ENCODE measurements around the gene TMEM114. TPM values are rescaled to one million over a fixed set of nuclear protein-coding genes. Genes with fewer than 3 reads are reported as not detected.
"Not testable (repeated sequence)": the region's sequence is repeated elsewhere in the genome, so short reads cannot be mapped to it uniquely, and the experiment has no call there.

The TMEM114 gene
- total RNA-seq, 2 donors from 2014 or later = not detected

GRCh38 chr16:8579559-8579958 lies 10.8 kb downstream of the TMEM114 start:
- ATAC-seq (no peak), DNase-seq (no peak)
- intact Hi-C loops (cut with DNase I, micrococcal nuclease) = loop anchor here (10.0 kb wide), 2 partner anchors 215 to 305 kb away; partner anchors contain the start of genes LITAFD (in 1 of the 2), PMM2 (in 1 of the 2) and TMEM186 (in 1 of the 2)

DNA sequence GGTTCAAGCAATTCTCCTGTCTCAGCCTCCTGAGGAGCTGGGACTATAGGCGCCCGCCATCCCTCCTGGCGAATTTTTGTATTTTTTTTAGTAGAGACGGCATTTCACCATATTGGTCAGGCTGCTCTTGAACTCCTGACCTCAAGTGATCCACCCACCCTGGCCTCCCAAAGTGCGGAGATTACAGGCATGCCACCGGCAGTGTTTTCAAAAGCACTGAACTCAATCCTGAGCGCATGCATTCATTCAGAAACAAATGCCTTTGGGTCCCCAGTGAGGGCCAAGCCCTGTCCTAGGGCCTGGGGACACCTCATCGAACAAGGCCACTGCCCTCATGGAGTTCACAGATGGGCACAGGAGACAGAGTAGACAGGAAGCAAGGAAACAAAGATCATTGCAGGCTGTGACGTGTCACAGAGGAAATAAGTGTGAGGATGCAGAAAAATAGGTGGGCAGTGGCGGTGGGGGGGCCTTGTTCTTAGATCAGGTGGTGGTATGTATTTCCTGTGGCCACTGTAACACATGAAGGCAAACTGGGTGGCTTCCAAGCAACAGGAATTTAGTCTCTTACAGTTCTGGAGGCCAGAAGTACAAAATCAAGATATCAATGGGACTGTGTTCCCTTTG lies 12.5 kb downstream of the TMEM114 start:
- ATAC-seq (no peak), DNase-seq (no peak)
- intact Hi-C loops (cut with DNase I, micrococcal nuclease) = loop anchor here (10.0 kb wide), 2 partner anchors 217 to 307 kb away; partner anchors contain the start of genes LITAFD (in 1 of the 2), PMM2 (in 1 of the 2) and TMEM186 (in 1 of the 2)

- intact Hi-C loops (cut with DNase I, micrococcal nuclease) = loop anchor here (10.0 kb wide), 2 partner anchors 218 to 308 kb away; partner anchors contain the start of genes LITAFD (in 1 of the 2), PMM2 (in 1 of the 2) and TMEM186 (in 1 of the 2)
- DNase-seq (no peak), ATAC-seq (no peak)
Measured at GRCh38 chr16:8576141-8577004, 13.9 kb downstream of the TMEM114 start.

DNA sequence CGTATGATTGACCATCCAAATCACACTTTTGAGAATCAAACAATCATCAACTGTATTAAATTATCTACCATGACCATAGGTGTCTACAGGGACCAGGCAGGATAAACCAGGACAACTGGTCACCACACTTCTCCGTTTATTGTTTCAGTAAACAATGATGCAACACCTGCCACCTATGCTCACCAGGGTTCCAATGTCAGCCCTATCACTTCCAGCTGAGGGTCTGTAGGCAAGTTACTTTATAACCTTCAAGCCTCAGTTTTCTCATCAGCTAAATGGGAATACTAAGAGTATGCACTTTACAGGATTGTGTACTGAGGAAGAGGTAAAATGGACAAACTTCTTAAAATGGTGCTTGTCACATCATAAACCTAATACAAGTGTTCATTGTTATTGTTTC lies 14.9 kb downstream of the TMEM114 start:
- no peak for ATAC-seq

GRCh38 chr16:8572919-8573724 lies 17.2 kb downstream of the TMEM114 start:
- intact Hi-C loops (cut with DNase I, micrococcal nuclease) = loop anchor here (10.0 kb wide), 2 partner anchors 222 to 312 kb away; partner anchors contain the start of genes LITAFD (in 1 of the 2), PMM2 (in 1 of the 2) and TMEM186 (in 1 of the 2)
- peak; percentile 58 for ATAC-seq
- no peak for DNase-seq

More for the DNA sequence above, 14.9 kb downstream of the TMEM114 start:
- intact Hi-C loops (cut with DNase I, micrococcal nuclease) = loop anchor here (10.0 kb wide), 2 partner anchors 219 to 309 kb away; partner anchors contain the start of genes LITAFD (in 1 of the 2), PMM2 (in 1 of the 2) and TMEM186 (in 1 of the 2)
- no peak for DNase-seq

GRCh38 chr16:8572063-8572918 lies 18.0 kb downstream of the TMEM114 start:
- no peak for ATAC-seq
- DNase-seq = no peak
- intact Hi-C loops (cut with DNase I, micrococcal nuclease) = loop anchor here (10.0 kb wide), 2 partner anchors 223 to 313 kb away; partner anchors contain the start of genes LITAFD (in 1 of the 2), PMM2 (in 1 of the 2) and TMEM186 (in 1 of the 2)

- intact Hi-C loops (cut with DNase I, micrococcal nuclease) = loop anchor here (10.0 kb wide), 2 partner anchors 224 to 314 kb away; partner anchors contain the start of genes LITAFD (in 1 of the 2), PMM2 (in 1 of the 2) and TMEM186 (in 1 of the 2)
- peak; percentile 37 for ATAC-seq
- DNase-seq = no peak
Measured at GRCh38 chr16:8571061-8571596, 19.2 kb downstream of the TMEM114 start.

GRCh38 chr16:8570393-8570792 lies 19.9 kb downstream of the TMEM114 start:
- DNase-seq, ATAC-seq: not testable (repeated sequence)
- intact Hi-C loops (cut with DNase I, micrococcal nuclease) = loop anchor here (10.0 kb wide), 2 partner anchors 224 to 314 kb away; partner anchors contain the start of genes LITAFD (in 1 of the 2), PMM2 (in 1 of the 2) and TMEM186 (in 1 of the 2)

- ATAC-seq (no peak), DNase-seq (no peak)
- intact Hi-C loops (cut with DNase I, micrococcal nuclease) = loop anchor here (5.0 to 10.0 kb wide), 3 partner anchors 225 to 315 kb away; partner anchors contain the start of genes LITAFD (in 2 of the 2), PMM2 (in 1 of the 2) and TMEM186 (in 1 of the 2)
Measured at GRCh38 chr16:8569650-8570346, 20.5 kb downstream of the TMEM114 start.

DNA sequence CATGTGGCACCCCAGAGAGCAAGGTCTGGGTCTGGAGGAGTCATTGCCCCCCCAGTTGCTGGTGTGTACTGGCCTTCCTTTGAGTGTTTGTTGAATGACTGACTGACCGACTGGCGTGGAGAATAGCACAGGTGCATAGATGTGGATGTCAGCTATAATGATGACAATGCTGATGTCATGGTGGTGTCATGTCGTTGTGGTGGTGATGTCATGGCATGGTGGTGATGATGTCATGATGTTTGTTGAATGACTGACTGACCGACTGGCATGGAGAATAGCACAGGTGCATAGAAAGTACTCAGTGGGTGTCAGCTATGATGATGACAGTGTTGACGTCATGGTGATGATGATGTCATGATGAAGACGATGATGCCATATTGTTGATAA lies 22.1 kb downstream of the TMEM114 start:
- ATAC-seq = no peak
- intact Hi-C loops (cut with DNase I, micrococcal nuclease) = loop anchor here in 1 of 2 donors (5.0 kb wide), 1 partner anchor 314 kb away; the partner anchor contains the start of gene LITAFD
- DNase-seq = no peak

GRCh38 chr16:8567355-8568230 lies 22.7 kb downstream of the TMEM114 start:
- intact Hi-C loops (cut with DNase I, micrococcal nuclease) = loop anchor here in 1 of 2 donors (5.0 kb wide), 1 partner anchor 315 kb away; the partner anchor contains the start of gene LITAFD
- DNase-seq = peak; percentile 62 to 66
- ATAC-seq = peak; percentile 90

GRCh38 chr16:8565498-8565897 lies 24.8 kb downstream of the TMEM114 start:
- DNase-seq (no peak), ATAC-seq (peak; percentile 29)
- intact Hi-C loops (cut with DNase I, micrococcal nuclease) = loop anchor here in 1 of 2 donors (5.0 kb wide), 1 partner anchor 317 kb away; the partner anchor contains the start of gene LITAFD

DNA sequence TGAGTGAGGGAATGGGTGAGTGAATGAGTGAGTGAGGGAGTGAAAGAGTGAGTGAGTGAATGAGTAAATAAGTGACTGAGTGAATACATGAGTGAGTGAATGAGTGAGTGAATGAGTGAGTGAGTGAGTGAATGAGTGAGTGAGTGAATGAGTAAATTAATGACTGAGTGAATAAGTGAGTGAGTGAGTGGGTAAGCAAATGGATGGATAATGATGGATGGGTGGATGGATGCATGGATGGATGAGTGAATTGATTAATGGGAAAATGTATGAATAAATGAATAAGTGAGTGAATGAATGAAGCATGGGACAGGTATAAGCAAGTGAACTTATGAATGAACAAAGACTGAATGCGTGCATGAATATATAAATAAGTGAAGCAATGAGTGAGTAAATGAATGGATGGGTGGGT lies 25.4 kb downstream of the TMEM114 start:
- ATAC-seq = no peak
- intact Hi-C loops (cut with DNase I, micrococcal nuclease) = loop anchor here in 1 of 2 donors (5.0 kb wide), 1 partner anchor 317 kb away; the partner anchor contains the start of gene LITAFD
- DNase-seq = no peak

- ATAC-seq; DNase-seq; intact Hi-C loops (cut with DNase I, micrococcal nuclease): not testable (repeated sequence)
Measured at GRCh38 chr16:8563944-8564540, 26.3 kb downstream of the TMEM114 start.

All from left colon (tissue), 2 donors.